ENCODE measurements around the gene EHHADH. TPM values are rescaled to one million over a fixed set of nuclear protein-coding genes. Genes with fewer than 3 reads are reported as not detected.

Gene EHHADH
- total and polyA plus RNA-seq, 2 experiments from 2014 or later, result 2.7 to 3.1 TPM

GRCh38 chr3:185270262-185270955 lies 16.6 kb upstream of the EHHADH start:
- Histone ChIP-seq H3K9me3 (ENCODE audit: low read depth) (no peaks in the 10 kb centered on the region), H4K20me1 (ENCODE audit: insufficient read depth) (no peaks in the 10 kb centered on the region), H3K9me2 (ENCODE audit: insufficient read depth) (no peaks in the 10 kb centered on the region), H3K9ac (no peak overlapping the region), H3K36me3 (ENCODE audit: low read depth) (no peaks in the 10 kb centered on the region), H3K4me2 (ENCODE audit: unreplicated experiment) (no peak overlapping the region), H3K4me1 (ENCODE audit: insufficient read depth) (no peaks in the 10 kb centered on the region), H3K4me3 (no peak overlapping the region), H2AFZ (no peak overlapping the region), H3K79me2 (ENCODE audit: insufficient read depth) (no peaks in the 10 kb centered on the region), H3K27me3 (replicated peaks; ENCODE audit: insufficient read depth) (peaks cover 2% of the 10 kb centered on the region), H3F3A (ENCODE audit: insufficient read depth) (no peaks in the 10 kb centered on the region), H3K27ac (no peak overlapping the region)
- in situ Hi-C loops (cut with MboI), result no loop called here
- DNase-seq, result peak; percentile 54
- no peak for TF ChIP-seq EZH2phosphoT487 (IDR thresholded peaks at IDR 0.05; ENCODE audit: insufficient read depth, low read depth)
- TF ChIP-seq EZH2 (IDR thresholded peaks at IDR 0.05; ENCODE audit: insufficient read depth, poor library complexity, severe bottlenecking), result no peak
- 46 to 50% methylated on average over 4 of the region's 4 CpGs for WGBS, 2 experiments (ENCODE audit: low coverage in 1 of 2, low lambda C conversion rate in 2 of 2, missing lambda C conversion rate in 2 of 2)

- Histone ChIP-seq H2AFZ (no peak overlapping the region), H3K27me3 (replicated peaks; ENCODE audit: insufficient read depth) (peaks cover 2% of the 10 kb centered on the region), H3K4me3 (no peak overlapping the region), H3K79me2 (ENCODE audit: insufficient read depth) (no peaks in the 10 kb centered on the region), H3K4me2 (ENCODE audit: unreplicated experiment) (no peak overlapping the region), H3K27ac (no peak overlapping the region), H3K9ac (no peak overlapping the region), H3K9me2 (ENCODE audit: insufficient read depth) (no peaks in the 10 kb centered on the region), H3F3A (ENCODE audit: insufficient read depth) (no peaks in the 10 kb centered on the region), H4K20me1 (ENCODE audit: insufficient read depth) (no peaks in the 10 kb centered on the region), H3K9me3 (ENCODE audit: low read depth) (no peaks in the 10 kb centered on the region), H3K4me1 (ENCODE audit: insufficient read depth) (no peaks in the 10 kb centered on the region), H3K36me3 (ENCODE audit: low read depth) (no peaks in the 10 kb centered on the region)
- no peak for TF ChIP-seq EZH2 (IDR thresholded peaks at IDR 0.05; ENCODE audit: insufficient read depth, poor library complexity, severe bottlenecking)
- no peak for TF ChIP-seq EZH2phosphoT487 (IDR thresholded peaks at IDR 0.05; ENCODE audit: insufficient read depth, low read depth)
- 50 to 55% methylated on average over 2 of the region's 2 CpGs for WGBS, 2 experiments (ENCODE audit: low coverage in 1 of 2, low lambda C conversion rate in 2 of 2, missing lambda C conversion rate in 2 of 2)
- no peak for DNase-seq
- in situ Hi-C loops (cut with MboI), result no loop called here
Observed at GRCh38 chr3:185268194-185268962, 14.5 kb upstream of the EHHADH start.

GRCh38 chr3:185267193-185267592 lies 13.3 kb upstream of the EHHADH start:
- Histone ChIP-seq H3K9me3 (ENCODE audit: low read depth) (no peaks in the 10 kb centered on the region), H3K4me2 (ENCODE audit: unreplicated experiment) (no peak overlapping the region), H3K36me3 (ENCODE audit: low read depth) (no peaks in the 10 kb centered on the region), H3K27me3 (replicated peaks; ENCODE audit: insufficient read depth) (peaks cover 2% of the 10 kb centered on the region), H2AFZ (no peak overlapping the region), H4K20me1 (ENCODE audit: insufficient read depth) (no peaks in the 10 kb centered on the region), H3K9ac (no peak overlapping the region), H3K79me2 (ENCODE audit: insufficient read depth) (no peaks in the 10 kb centered on the region), H3F3A (ENCODE audit: insufficient read depth) (no peaks in the 10 kb centered on the region), H3K4me3 (no peak overlapping the region), H3K9me2 (ENCODE audit: insufficient read depth) (no peaks in the 10 kb centered on the region), H3K4me1 (ENCODE audit: insufficient read depth) (no peaks in the 10 kb centered on the region), H3K27ac (no peak overlapping the region)
- DNase-seq, result no peak
- WGBS, 2 experiments (ENCODE audit: low coverage in 1 of 2, low lambda C conversion rate in 2 of 2, missing lambda C conversion rate in 2 of 2), result 45 to 55% methylated on average over 3 of the region's 3 CpGs
- TF ChIP-seq EZH2phosphoT487 (IDR thresholded peaks at IDR 0.05; ENCODE audit: insufficient read depth, low read depth) (no peak), EZH2 (IDR thresholded peaks at IDR 0.05; ENCODE audit: insufficient read depth, poor library complexity, severe bottlenecking) (no peak)
- in situ Hi-C loops (cut with MboI), result no loop called here

- in situ Hi-C loops (cut with MboI), result no loop called here
- no peaks in the 10 kb centered on the region for H4K20me1 ChIP-seq (ENCODE audit: insufficient read depth)
- 77 to 87% methylated on average over 23 to 25 of the region's 25 CpGs for WGBS, 2 experiments (ENCODE audit: low coverage in 1 of 2, low lambda C conversion rate in 2 of 2, missing lambda C conversion rate in 2 of 2)
Observed at GRCh38 chr3:185264849-185265553, 11.2 kb upstream of the EHHADH start.

More at GRCh38 chr3:185264849-185265553, 11.2 kb upstream of the EHHADH start:
- DNase-seq, result no peak
- no peaks in the 10 kb centered on the region for H3K9me2 ChIP-seq (ENCODE audit: insufficient read depth)
- H3K9me3 ChIP-seq (ENCODE audit: low read depth), result no peaks in the 10 kb centered on the region
- no peak overlapping the region for H3K9ac ChIP-seq
- H2AFZ ChIP-seq, result no peak overlapping the region
- H3K27me3 ChIP-seq (replicated peaks; ENCODE audit: insufficient read depth), result peaks cover 2% of the 10 kb centered on the region
- H3F3A ChIP-seq (ENCODE audit: insufficient read depth), result no peaks in the 10 kb centered on the region
- H3K79me2 ChIP-seq (ENCODE audit: insufficient read depth), result no peaks in the 10 kb centered on the region
- H3K4me3 ChIP-seq, result no peak overlapping the region
- no peak overlapping the region for H3K27ac ChIP-seq
- no peaks in the 10 kb centered on the region for H3K4me1 ChIP-seq (ENCODE audit: insufficient read depth)
- H3K4me2 ChIP-seq (ENCODE audit: unreplicated experiment), result no peak overlapping the region
- no peak for TF ChIP-seq EZH2 (IDR thresholded peaks at IDR 0.05; ENCODE audit: insufficient read depth, poor library complexity, severe bottlenecking)
- TF ChIP-seq EZH2phosphoT487 (IDR thresholded peaks at IDR 0.05; ENCODE audit: insufficient read depth, low read depth), result no peak
- no peaks in the 10 kb centered on the region for H3K36me3 ChIP-seq (ENCODE audit: low read depth)

Measured in GM23248 (cell line).